Measurements from ENCODE around the gene RHBDD2.

RHBDD2 gene

DNA sequence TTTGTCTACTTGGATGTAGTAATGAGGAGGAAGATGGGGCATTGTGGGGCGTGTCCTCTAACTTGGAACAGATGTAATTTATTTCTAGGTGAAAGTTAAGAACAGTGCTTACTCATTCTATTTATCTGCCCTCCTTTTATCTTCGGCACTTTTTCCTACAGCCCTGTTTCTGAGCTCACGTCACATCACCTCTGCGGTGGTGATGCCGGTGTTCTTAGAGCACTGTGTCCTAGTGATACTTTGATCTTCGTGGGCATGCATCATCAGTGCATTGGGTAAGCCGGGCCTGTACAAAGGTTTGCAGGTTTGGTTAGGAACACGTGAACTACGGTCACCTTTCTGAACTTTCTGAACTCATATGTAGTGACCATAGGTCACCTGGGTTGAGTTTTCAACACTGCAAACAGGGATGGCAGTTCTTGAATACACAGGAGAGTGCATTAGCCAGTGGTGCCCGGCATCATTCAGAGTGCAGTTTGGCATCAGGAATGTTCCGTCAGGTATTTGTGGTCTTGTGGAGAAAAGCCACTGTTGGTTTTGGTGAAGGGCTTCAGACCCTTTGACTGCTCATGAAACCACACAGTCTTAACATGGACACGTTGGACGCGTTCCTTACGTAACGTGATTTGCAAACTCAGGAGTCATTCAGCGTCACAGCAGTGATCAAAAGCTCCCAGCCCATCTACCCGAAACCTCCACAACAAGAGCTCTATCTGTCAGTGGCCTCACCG, 41.8 kb downstream of the RHBDD2 start:
- DNase-seq, result no peak

DNA sequence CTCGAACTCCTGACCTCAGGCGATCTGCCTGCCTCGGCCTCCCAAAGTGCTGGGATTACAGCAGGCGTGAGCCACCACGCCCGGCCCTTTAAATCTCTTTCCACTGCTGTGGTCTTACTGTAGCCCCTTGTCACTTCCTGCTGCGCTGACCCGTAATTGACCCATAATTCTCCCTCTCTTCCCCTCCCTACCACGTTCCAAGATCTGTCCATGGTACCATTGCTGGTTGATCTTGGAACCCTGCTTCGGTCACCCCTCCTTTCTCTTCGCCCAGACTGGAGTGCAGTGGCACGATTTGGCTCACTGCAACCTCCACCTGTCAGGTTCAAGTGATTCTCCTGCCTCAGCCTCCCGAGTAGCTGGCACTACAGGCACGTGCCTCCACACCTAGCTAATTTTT, 42.6 kb downstream of the RHBDD2 start:
- no peak for DNase-seq

- DNase-seq, result no peak
Measured at GRCh38 chr7:75922966-75923603, 44.3 kb downstream of the RHBDD2 start.

- no peak for DNase-seq
Measured at GRCh38 chr7:75924256-75924655, 45.4 kb downstream of the RHBDD2 start.

DNA sequence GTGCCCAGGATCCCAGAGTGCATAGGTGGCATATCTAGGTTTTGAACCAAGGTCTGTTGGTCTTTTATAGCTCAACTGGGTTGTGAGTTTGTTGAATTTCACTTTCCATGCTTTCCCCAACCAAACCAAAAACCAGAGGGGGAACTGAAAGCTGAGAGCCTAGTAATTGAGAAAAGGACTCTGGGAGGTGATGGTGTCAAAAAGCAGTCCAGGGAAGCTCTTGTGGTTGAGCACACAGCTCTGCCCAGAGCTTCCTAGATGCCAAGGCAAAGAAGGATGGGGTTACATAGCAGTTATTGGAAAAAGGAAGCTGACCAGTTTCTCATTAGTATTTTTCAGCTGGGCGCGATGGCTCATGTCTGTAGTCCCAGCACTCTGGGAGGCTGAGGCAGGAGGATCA, 46.1 kb downstream of the RHBDD2 start:
- peak; percentile 59 to 76 (median 70) for DNase-seq

- DNase-seq, result no peak
Measured at GRCh38 chr7:75925717-75926435, 47.0 kb downstream of the RHBDD2 start.

- peak in 1 of 4 experiments; percentile 40 for DNase-seq
Measured at GRCh38 chr7:75928568-75928914, 49.7 kb downstream of the RHBDD2 start.

- no peak for DNase-seq
Measured at GRCh38 chr7:75931680-75932079, 52.8 kb downstream of the RHBDD2 start.

DNA sequence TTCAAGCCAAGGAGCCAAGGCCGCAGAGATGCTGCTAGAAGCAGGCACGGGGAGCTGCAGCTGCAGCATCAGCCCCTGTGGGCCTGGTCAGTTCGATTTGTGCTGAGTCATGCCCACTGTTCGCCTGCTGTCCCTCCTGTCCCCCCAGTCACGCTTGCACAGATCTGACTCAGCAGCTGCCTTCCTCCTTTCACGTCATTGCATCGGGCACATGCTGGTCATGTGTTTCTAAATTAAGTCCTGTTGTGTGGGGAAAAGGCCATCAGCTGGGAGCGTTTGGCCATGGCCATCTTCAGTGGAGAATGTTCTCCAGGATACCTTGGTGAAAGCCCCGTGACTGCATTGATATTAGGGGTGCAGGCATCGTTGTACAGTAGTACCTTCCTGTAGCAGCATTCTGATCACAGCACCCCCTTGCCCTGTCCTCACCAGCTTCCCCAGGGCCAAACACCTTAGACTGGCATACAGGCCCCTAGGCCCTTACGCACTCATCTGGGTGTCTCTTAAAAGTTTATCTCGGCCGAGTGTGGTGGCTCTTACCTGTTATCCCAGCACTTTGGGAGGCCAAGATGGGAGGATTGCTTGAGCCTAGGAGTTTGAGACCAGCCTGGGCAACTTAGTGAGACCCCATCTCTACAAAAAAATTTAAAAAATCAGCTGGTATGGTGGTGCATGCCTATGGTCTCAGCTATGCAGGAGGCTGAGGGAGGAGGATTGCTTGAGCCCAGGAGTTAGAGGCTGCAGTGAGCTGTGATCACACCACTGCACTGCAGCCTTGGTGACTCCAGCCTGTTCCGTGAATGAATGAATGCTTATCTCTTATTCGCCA, 59.3 kb downstream of the RHBDD2 start:
- DNase-seq, result peak; percentile 92 to 97 (median 94)
